ENCODE data around the gene MT1X.
"Not testable (repeated sequence)": the region's sequence is repeated elsewhere in the genome, so short reads cannot be mapped to it uniquely, and the experiment has no call there.

The MT1X gene

GRCh38 chr16:56710181-56710737, 28.0 kb downstream of the MT1X start:
- no peak for DNase-seq (ENCODE audit: low spot score)

GRCh38 chr16:56711862-56712261, 29.6 kb downstream of the MT1X start:
- DNase-seq (ENCODE audit: low spot score) = no peak

DNA sequence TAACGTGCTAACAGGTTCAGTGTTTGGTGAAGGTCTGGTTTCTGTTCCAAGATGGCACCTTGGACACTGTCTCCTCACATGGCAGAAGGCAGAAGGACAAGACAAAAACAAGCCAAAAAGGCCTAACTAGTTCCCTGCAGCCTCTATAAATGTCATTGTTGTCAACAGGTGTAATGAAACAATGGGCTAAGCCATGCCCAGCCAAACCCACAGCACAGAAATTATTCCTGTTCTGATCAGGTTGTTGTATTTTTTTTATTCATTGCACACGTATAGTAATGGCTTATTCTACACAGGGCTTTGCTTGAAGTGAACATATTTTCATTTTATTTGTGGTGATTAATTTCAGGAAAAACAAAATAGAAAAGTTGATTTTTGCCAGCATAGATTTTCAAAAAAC, 31.5 kb downstream of the MT1X start:
- DNase-seq (ENCODE audit: low spot score) = no peak

GRCh38 chr16:56715126-56715525, 32.9 kb downstream of the MT1X start:
- DNase-seq (ENCODE audit: low spot score) = peak; percentile 38

- DNase-seq (ENCODE audit: low spot score) = no peak
Observed at GRCh38 chr16:56716761-56717160, 34.5 kb downstream of the MT1X start.

- not testable (repeated sequence) for DNase-seq (ENCODE audit: low spot score)
Observed at GRCh38 chr16:56717532-56717931, 35.3 kb downstream of the MT1X start.

GRCh38 chr16:56722200-56722842, 40.1 kb downstream of the MT1X start:
- no peak for DNase-seq (ENCODE audit: low spot score)

DNA sequence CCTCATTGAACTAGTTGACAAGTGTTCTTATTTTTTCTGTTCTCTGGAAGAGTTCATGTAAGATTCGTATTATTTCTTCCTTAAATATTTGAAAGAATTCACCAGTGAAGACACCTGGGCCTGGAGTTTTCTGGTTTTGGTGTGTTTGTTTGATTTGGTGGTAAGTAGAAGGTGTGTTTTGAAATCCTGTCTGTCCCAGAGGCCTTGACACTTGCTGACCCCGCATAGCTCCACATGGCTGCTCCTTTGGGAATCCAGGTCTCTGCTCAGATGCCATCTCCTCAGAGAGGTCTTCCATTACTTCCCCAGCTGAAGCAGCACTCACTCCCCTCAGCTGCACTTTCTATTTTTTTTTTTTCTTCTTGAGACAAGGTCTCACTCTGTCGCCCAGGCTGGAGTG, 41.9 kb downstream of the MT1X start:
- no peak for DNase-seq (ENCODE audit: low spot score)

DNA sequence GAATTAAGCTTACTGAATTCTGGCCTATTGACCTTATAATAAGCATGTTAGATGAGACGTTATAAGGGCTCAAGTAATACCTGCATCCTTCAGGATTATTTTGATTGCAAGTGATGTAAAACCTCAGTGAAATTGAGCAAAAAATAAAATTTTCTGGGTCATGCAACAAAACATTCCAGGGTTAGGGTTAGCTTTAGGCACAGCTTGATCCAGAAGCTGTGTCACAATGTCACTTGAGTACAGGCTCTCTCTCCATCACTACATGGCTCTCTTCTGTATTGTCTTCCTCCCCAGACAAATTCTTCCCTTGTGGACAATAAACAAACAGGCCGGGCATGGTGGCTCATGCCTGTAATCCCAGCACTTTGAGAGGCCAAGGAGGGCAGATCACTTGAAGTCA, 44.0 kb downstream of the MT1X start:
- no peak for DNase-seq (ENCODE audit: low spot score)

- no peak for DNase-seq (ENCODE audit: low spot score)
Observed at GRCh38 chr16:56726926-56727325, 44.7 kb downstream of the MT1X start.

- DNase-seq (ENCODE audit: low spot score) = no peak
Observed at GRCh38 chr16:56728027-56728426, 45.8 kb downstream of the MT1X start.

DNA sequence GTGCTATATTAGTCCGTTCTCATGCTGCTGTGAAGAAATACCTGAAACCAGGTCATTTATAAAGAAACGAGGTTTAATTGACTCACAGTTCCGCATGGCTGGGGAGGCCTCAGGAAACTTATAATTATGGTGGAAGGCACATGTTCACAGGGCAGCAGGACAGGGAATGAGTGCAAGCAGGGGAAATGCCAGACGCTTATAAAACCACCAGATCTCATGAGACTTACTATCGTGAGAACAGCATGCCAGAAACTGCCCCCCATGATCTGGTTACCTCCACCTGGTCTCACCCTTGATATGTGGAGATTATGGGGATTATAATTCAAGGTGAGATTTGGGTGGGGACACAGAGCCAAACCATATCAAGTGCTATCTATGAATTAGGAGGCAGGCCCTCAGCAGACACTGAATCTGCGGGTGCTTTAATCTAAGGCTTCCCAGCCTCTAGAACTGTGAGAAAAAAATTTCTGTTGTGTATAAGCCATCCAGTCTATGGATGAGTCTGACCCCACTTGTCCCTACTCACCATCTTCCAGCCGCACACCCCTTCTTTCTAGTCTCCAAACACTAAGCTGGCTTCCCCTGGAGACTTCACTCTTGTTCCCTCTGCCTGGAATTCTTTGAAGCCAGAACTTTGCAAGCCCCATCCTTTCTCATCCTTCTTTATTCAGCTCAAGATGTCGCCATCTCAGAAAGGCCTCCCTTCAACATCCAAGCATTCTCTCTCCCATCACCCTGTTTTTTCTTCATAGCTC, 46.9 kb downstream of the MT1X start:
- no peak for DNase-seq (ENCODE audit: low spot score)

DNA sequence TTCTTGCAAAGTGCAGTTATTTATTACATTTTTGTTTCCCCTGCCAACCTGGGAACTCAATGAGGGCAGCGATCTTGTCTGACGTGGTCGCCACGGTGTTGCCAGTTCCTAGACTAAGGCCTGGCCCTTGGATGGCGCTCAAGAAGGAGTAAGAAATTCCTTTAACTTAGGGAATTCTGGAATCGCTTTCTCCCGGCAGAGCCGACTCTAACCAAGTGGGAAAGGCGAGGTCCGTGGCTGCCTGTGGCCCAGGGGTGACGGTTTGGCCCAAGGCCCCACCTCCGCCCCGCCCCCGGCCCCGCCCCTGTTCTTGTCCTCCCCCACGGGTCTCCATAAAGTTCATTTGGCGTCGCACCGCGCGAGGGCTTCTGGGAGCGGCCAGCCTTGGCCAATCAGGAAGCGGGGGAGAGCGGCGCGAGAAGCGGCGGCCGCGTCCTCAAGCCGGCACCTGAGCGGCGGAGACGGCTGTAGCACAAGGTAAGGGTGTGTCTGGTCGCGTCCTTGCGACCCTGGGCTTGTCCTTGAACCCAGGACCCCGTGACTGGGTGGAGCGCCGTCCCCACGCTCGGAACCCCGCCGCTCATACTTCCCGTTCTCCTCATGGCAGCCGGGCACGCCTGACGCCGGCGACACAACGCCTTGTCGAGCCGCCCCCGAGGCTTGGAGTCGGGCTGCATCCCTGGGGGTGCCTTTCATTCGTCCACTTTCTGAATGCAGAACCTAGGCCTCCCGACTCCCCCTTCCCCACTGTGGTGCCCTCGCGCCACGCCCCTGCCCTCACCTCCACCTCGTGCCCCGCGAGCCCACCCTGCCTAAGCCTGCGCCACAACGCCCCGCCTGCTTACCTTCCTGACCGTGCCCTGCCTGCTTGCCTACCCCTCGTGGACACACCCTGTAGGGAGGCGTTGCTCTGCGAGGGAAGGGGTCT, 47.7 kb downstream of the MT1X start, which contains the start of gene NUP93:
Gene NUP93 (plus strand): TSS at position 395 of the 928 bp plus-strand sequence. CDS start 18,119 bp downstream, outside the sequence.
- peak; percentile 91 for DNase-seq (ENCODE audit: low spot score)

DNA sequence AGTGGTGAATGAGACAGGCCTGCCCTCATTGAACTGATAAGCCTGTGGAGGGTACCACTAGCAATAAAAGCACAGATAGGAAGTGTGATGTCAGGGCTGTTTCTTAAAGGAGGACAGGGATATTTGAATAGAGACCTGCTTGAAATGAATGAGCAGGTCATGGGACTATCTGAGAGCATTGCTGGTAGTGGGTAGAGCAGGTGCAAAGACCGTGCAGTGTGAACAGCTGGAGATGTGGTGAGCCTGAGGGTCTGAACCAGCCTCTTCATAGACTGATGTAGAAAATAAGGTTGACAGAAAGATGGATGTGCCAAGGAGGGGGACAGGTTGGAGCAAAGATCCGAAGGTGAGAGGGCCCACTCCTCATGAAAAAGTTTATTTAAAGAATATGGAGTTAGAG, 50.1 kb downstream of the MT1X start:
- no peak for DNase-seq (ENCODE audit: low spot score)

GRCh38 chr16:56732832-56733231, 50.6 kb downstream of the MT1X start:
- DNase-seq (ENCODE audit: low spot score) = no peak
